Small intestine (tissue), 4 donors: ENCODE measurements around the gene ADPRS. TPM values are rescaled to one million over a fixed set of nuclear protein-coding genes. Genes with fewer than 3 reads are reported as not detected.

Experiments used
- polyA plus RNA-seq, 4 donors: library from polyadenylated mRNA; stranded (reverse) in 3 of 4; unstranded in 1 of 4; fragments of 200-250 nt in 3 of 4; fragments of 120-200 nt in 1 of 4; gene quantifications; one replicate each; pipeline versions ENCODE4 v1.2.1 to v1.2.3, GENCODE V29; 2013
- donor health status: healthy with polysubstance abuse.
- donor health status: Bipolar disorder and iron deficiency.
- donor health status: healthy.

ADPRS gene
- polyA plus RNA-seq, 4 donors: 24.2 to 38.4 (median 33.4) TPM

Other genes starting within 250 kb of the ADPRS start
- gene AGO1, start 205.7 kb upstream of the ADPRS start, polyA plus RNA-seq: 10 to 100 TPM in 1 of 4 donors, 1 to 10 TPM in 3; 2.4 to 16.8 (median 7.0) TPM
- gene AGO3, start 157.8 kb upstream of the ADPRS start, polyA plus RNA-seq: 1 to 10 TPM in 3 of 4 donors, under 1 TPM in 1; 0.89 to 10.0 (median 2.4) TPM
- under 1 TPM in 2 of 4 donors, not detected in 2; 0.18 to 0.44 TPM for gene TEKT2, start 4.8 kb upstream of the ADPRS start, polyA plus RNA-seq
- gene COL8A2, start 36.3 kb downstream of the ADPRS start, polyA plus RNA-seq: 1 to 10 TPM in 1 of 4 donors, under 1 TPM in 2, not detected in 1; 0.27 to 1.3 (median 0.32) TPM
- gene TRAPPC3, start 60.6 kb downstream of the ADPRS start, polyA plus RNA-seq: 10 to 100 TPM; 61.8 to 90.5 (median 71.6) TPM
- gene MAP7D1, start 67.3 kb downstream of the ADPRS start, polyA plus RNA-seq: 10 to 100 TPM; 27.1 to 58.6 (median 42.6) TPM
- gene THRAP3, start 135.6 kb downstream of the ADPRS start, polyA plus RNA-seq: 10 to 100 TPM; 25.9 to 93.7 (median 35.0) TPM
- 10 to 100 TPM in 3 of 4 donors, 1 to 10 TPM in 1; 4.0 to 26.2 (median 23.9) TPM for gene SH3D21, start 217.5 kb downstream of the ADPRS start, polyA plus RNA-seq
- gene EVA1B, start 234.8 kb downstream of the ADPRS start, polyA plus RNA-seq: 10 to 100 TPM in 3 of 4 donors, 1 to 10 TPM in 1; 2.5 to 26.1 (median 18.4) TPM